HepG2 (cell line): ENCODE measurements around the gene FGF1. TPM values are rescaled to one million over a fixed set of nuclear protein-coding genes. Genes with fewer than 3 reads are reported as not detected.

Experiments
- ATAC-seq: fragments of 200-7000 bp; cut with Tn5 transposase; 3 replicates; pipeline ENCODE4 v1.9.1; 2020; ENCODE audit warnings: mild to moderate bottlenecking, moderate library complexity
- BruUV-seq: library from RNA; stranded (reverse); fragments of 400-500 nt; replicated peaks from 2 replicates; lab custom pipeline; 2021; lab: Mats Ljungman, UMichigan
- CTCF ChIA-PET: fragments of 300-600 bp; formaldehyde crosslinking; extraction: SDS; loops from one replicate; lab custom pipeline; 2021; ENCODE audit warnings: low total read pairs, inconsistent platforms, low intra/inter-chr PET ratio; lab: Yijun Ruan, JAX
- POLR2A ChIA-PET: fragments of 350-600 bp; sonication (Branson Sonifier 250); formaldehyde crosslinking; loops from one replicate; lab custom pipeline; 2020; ENCODE audit warnings: antibody characterized with exemption, inconsistent platforms; lab: Yijun Ruan, JAX
- DNase-seq: peaks from one replicate; pipeline ENCODE4 v3.0.0-alpha.2; 2015; ENCODE audit warnings: low spot score
- FAIRE-seq: peaks from 3 replicates; lab custom pipeline; 2011; peaks lifted over from hg19 to GRCh38; lab: Jason Lieb, UNC
- H2AFZ ChIP-seq: one replicate; pipeline ENCODE4 v1.6.1; 2011; ENCODE audit warnings: low read length, inconsistent platforms
- H3K27ac ChIP-seq: fragments of 300-600 bp; 3 replicates; pipeline ENCODE4 v1.8.0; 2011; ENCODE audit warnings: mixed run types, mild to moderate bottlenecking, mixed read lengths, low read length, inconsistent platforms; ENCODE audit not compliant: insufficient read depth; ENCODE audit errors: extremely low read length
- H3K27me3 ChIP-seq, 2 experiments: fragments of 200-600 bp in 1 of 2; 2 replicates in 1 of 2; 3 replicates in 1 of 2; pipeline versions ENCODE4 v1.6.0 to v1.8.0; 2011; ENCODE audit warnings: low read length in 2 of 2, mild to moderate bottlenecking in 2 of 2, moderate library complexity in 2 of 2, inconsistent platforms in 1 of 2; ENCODE audit not compliant: insufficient read depth in 2 of 2, control insufficient read depth in 1 of 2
- H3K36me3 ChIP-seq, 2 experiments: fragments of 200-600 bp in 1 of 2; replicated peaks in 1 of 2; 2 replicates in 1 of 2; 3 replicates in 1 of 2; pipeline versions ENCODE4 v1.5.1 to v1.8.0; 2011; ENCODE audit warnings: low read length in 2 of 2, inconsistent platforms in 1 of 2; ENCODE audit not compliant: insufficient read depth in 2 of 2, control insufficient read depth in 1 of 2
- H3K4me1 ChIP-seq: 2 replicates; pipeline ENCODE4 v1.5.1; 2012; ENCODE audit warnings: low read length, inconsistent platforms; ENCODE audit not compliant: insufficient read depth
- H3K4me2 ChIP-seq: 2 replicates; pipeline ENCODE4 v1.6.0; 2011; ENCODE audit warnings: low read depth, low read length, inconsistent platforms
- H3K4me3 ChIP-seq, 3 experiments: fragments of 200-600 bp in 1 of 3; sonication (generic), shearing (Covaris generic) in 1 of 3; replicated peaks in 1 of 3; 2 replicates each; pipeline ENCODE4 v1.5.1; 2011 to 2016; ENCODE audit warnings: low read length in 3 of 3, inconsistent platforms in 2 of 3, low read depth in 2 of 3, mild to moderate bottlenecking in 2 of 3, control low read depth in 1 of 3, mixed read lengths in 1 of 3; ENCODE audit not compliant: insufficient read depth in 1 of 3
- H3K79me2 ChIP-seq: one replicate; pipeline ENCODE4 v1.6.1; 2011; ENCODE audit warnings: low read length, inconsistent platforms; ENCODE audit not compliant: insufficient read depth
- H3K9ac ChIP-seq: 2 replicates; pipeline ENCODE4 v1.6.0; 2011; ENCODE audit warnings: mild to moderate bottlenecking, low read depth, low read length, inconsistent platforms; ENCODE audit not compliant: insufficient read depth
- H3K9me3 ChIP-seq: 2 replicates; pipeline ENCODE4 v1.5.1; 2012; ENCODE audit warnings: mild to moderate bottlenecking, low read length
- H4K20me1 ChIP-seq: 2 replicates; pipeline ENCODE4 v1.6.0; 2011; ENCODE audit warnings: inconsistent platforms, mild to moderate bottlenecking, low read length, moderate library complexity; ENCODE audit not compliant: insufficient read depth
- CENPX ChIP-seq: sonication (generic); formaldehyde crosslinking; IDR thresholded peaks from 2 replicates; pipeline ENCODE4 v1.9.0; 2021; ENCODE audit warnings: mild to moderate bottlenecking, missing genetic modification reagents, moderate library complexity
- DMAP1 ChIP-seq: IDR thresholded peaks from 2 replicates; pipeline ENCODE4 v1.6.1; 2016
- E2F1 ChIP-seq: sonication (generic); formaldehyde crosslinking; IDR thresholded peaks from 2 replicates; pipeline ENCODE4 v1.5.0; 2020; ENCODE audit warnings: missing genetic modification reagents
- ERF ChIP-seq: IDR thresholded peaks from 2 replicates; pipeline ENCODE4 v1.6.1; 2018; ENCODE audit warnings: missing biosample characterization, missing genetic modification reagents
- GABPB1 ChIP-seq: IDR thresholded peaks from 2 replicates; pipeline ENCODE4 v1.6.1; 2016; ENCODE audit warnings: mild to moderate bottlenecking, missing genetic modification reagents, moderate library complexity, missing compliant biosample characterization
- HNF1B ChIP-seq: sonication (generic); formaldehyde crosslinking; IDR thresholded peaks from 2 replicates; pipeline ENCODE4 v1.5.1; 2020; ENCODE audit warnings: mild to moderate bottlenecking, moderate library complexity, missing genetic modification reagents
- IKZF5 ChIP-seq: IDR thresholded peaks from 2 replicates; pipeline ENCODE4 v1.6.1; 2018; ENCODE audit warnings: missing genetic modification reagents, mild to moderate bottlenecking, missing compliant biosample characterization
- IRF2 ChIP-seq: IDR thresholded peaks from 2 replicates; pipeline ENCODE4 v1.6.1; 2018; ENCODE audit warnings: missing genetic modification reagents, missing compliant biosample characterization
- RBM22 ChIP-seq: fragments of 200-400 bp; formaldehyde crosslinking; optimal IDR thresholded peaks from 2 replicates; pipeline ENCODE3; 2017; ENCODE audit warnings: mild to moderate bottlenecking, low read length, moderate library complexity
- RFX1 ChIP-seq: fragments of 450-650 bp; IDR thresholded peaks from 2 replicates; pipeline ENCODE4 v1.6.1; 2017
- ZNF225 ChIP-seq: sonication (generic); formaldehyde crosslinking; IDR thresholded peaks from 2 replicates; pipeline ENCODE4 v1.4.0; 2020; ENCODE audit warnings: mild to moderate bottlenecking, missing genetic modification reagents
- ZNF280D ChIP-seq: sonication (generic); formaldehyde crosslinking; IDR thresholded peaks from 2 replicates; pipeline ENCODE4 v1.5.1; 2020; ENCODE audit warnings: mild to moderate bottlenecking, missing genetic modification reagents
- ZNF329 ChIP-seq: sonication (generic); formaldehyde crosslinking; IDR thresholded peaks from 2 replicates; pipeline ENCODE4 v1.9.0; 2021; ENCODE audit warnings: low read depth, mild to moderate bottlenecking, missing genetic modification reagents
- ZNF382 ChIP-seq: sonication (generic); formaldehyde crosslinking; IDR thresholded peaks from 2 replicates; pipeline ENCODE4 v1.5.0; 2020; ENCODE audit warnings: missing genetic modification reagents, mild to moderate bottlenecking, borderline replicate concordance
- ZNF672 ChIP-seq: sonication (generic); formaldehyde crosslinking; IDR thresholded peaks from 2 replicates; pipeline ENCODE4 v1.8.1; 2022; ENCODE audit warnings: missing genetic modification reagents
- ZNF746 ChIP-seq: sonication (generic); formaldehyde crosslinking; IDR thresholded peaks from 2 replicates; pipeline ENCODE4 v1.8.0; 2022; ENCODE audit warnings: mild to moderate bottlenecking, missing genetic modification reagents
- ZNF792 ChIP-seq: IDR thresholded peaks from 2 replicates; pipeline ENCODE4 v1.6.1; 2016
- WGBS: methylation state at CpG from one replicate; pipeline ENCODE4 v1.1.6; 2017; ENCODE audit warnings: low lambda C conversion rate; 5-methylcytosine and 5-hydroxymethylcytosine counted together
- in situ Hi-C: cut with HindIII; loops from 2 replicates; pipeline ENCODE4 v1.10.0; 2017; ENCODE audit warnings: low pct_unique_long_range_greater_than_20kb; ENCODE audit not compliant: extremely low pct_ligation_motif_present
- intact Hi-C: fragments of 100-400 bp; cut with micrococcal nuclease; formaldehyde crosslinking; loops from one replicate; pipeline ENCODE4 v1.10.0; 2022; ENCODE audit not compliant: unreplicated experiment
- polyA plus RNA-seq, 8 experiments: library from polyadenylated mRNA; depleted of rRNA in 3 of 8; stranded (reverse) in 7 of 8; unstranded in 1 of 8; fragments of >200 nt; fragmentation: Illumina TruSeq in 4 of 8; extraction: Trizol in 4 of 8; gene quantifications; 2 replicates each; pipeline versions ENCODE4 v1.2.1 to v1.2.3, GENCODE V29; 2011 to 2016; ENCODE audit warnings: low read depth in 4 of 8, missing spikeins in 1 of 8, mixed read lengths in 1 of 8; ENCODE audit not compliant: insufficient read depth in 1 of 8
- total RNA-seq, 5 experiments: library from RNA; depleted of rRNA; stranded (reverse); fragments of >200 nt; fragmentation: Illumina TruSeq; extraction: Trizol; gene quantifications; 2 replicates each; pipeline ENCODE4 v1.2.3, GENCODE V29; 2016; ENCODE audit warnings: low read depth in 1 of 5
- TF ChIP-seq, protein P1 (sequence below): conservative IDR thresholded peaks from 2 replicates; pipeline ENCODE4 v1.6.1; 2018; ENCODE audit warnings: missing genetic modification reagents

Gene FGF1
- total and polyA plus RNA-seq, 2 of the 13 experiments (the other 11 are each of a cell fraction or from before 2014, with no cell fraction given) = not detected

GRCh38 chr5:142639455-142639854 is 46.4 kb downstream of the FGF1 start (continued):
- no peak for TF ChIP-seq ZNF672 (CRISPR knock-in tag)
- no peak for TF ChIP-seq ERF
- no peak for TF ChIP-seq GABPB1 (CRISPR knock-in tag)
- TF ChIP-seq IKZF5 (CRISPR knock-in tag) = no peak
- TF ChIP-seq ZNF746 (CRISPR knock-in tag) = no peak
- no peak for TF ChIP-seq RBM22
- TF ChIP-seq CENPX (CRISPR knock-in tag) = no peak
- no peak for TF ChIP-seq ZNF792 (CRISPR knock-in tag)
- TF ChIP-seq DMAP1 (CRISPR knock-in tag) = no peak
- no peak for TF ChIP-seq ZNF382 (CRISPR knock-in tag)
- TF ChIP-seq, all 625 proteins: peak for 0

DNA sequence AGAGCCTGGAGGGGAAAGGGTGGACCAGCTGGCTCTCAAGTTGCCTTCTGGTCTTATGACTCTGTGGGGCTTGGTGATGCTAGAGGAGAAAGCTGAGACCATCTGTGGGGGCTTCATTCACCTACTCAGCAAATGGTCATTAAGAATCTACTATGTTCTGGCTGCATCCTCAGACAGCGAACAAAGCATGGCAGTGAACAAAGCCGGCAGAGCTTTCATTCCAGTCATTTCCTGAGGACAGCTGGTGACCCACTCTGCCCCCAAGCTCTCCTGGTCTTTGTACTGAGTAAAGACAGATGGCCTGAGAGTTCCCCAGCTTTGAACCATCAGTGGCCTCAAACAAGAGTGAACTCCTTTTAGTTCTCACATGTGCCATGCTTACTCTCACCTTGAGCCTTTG is 48.0 kb downstream of the FGF1 start:
- no peaks in the 10 kb centered on the region for H3K36me3 ChIP-seq
- TF ChIP-seq RFX1 = no peak
- no peak for TF ChIP-seq ZNF329 (CRISPR knock-in tag)
- no peak for TF ChIP-seq ZNF280D (CRISPR knock-in tag)
- TF ChIP-seq E2F1 = no peak
- TF ChIP-seq ZNF225 (CRISPR knock-in tag) = no peak
- TF ChIP-seq ERF = no peak
- no peak for TF ChIP-seq HNF1B
- TF ChIP-seq IRF2 = no peak
- TF ChIP-seq, protein P1, sequence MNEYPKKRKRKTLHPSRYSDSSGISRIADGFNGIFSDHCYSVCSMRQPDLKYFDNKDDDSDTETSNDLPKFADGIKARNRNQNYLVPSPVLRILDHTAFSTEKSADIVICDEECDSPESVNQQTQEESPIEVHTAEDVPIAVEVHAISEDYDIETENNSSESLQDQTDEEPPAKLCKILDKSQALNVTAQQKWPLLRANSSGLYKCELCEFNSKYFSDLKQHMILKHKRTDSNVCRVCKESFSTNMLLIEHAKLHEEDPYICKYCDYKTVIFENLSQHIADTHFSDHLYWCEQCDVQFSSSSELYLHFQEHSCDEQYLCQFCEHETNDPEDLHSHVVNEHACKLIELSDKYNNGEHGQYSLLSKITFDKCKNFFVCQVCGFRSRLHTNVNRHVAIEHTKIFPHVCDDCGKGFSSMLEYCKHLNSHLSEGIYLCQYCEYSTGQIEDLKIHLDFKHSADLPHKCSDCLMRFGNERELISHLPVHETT (CRISPR knock-in tag) = no peak
- ATAC-seq (no peak; the same call in 2 of the 3 replicates), FAIRE-seq (no peak), DNase-seq (no peak)
- no peak overlapping the region for H3K4me2 ChIP-seq
- no peak overlapping the region for H3K27ac ChIP-seq
- BruUV-seq = no TSS peak
- 0% methylated on average over 1 of the region's 2 CpGs for WGBS
- H3K9me3 ChIP-seq = no peaks in the 10 kb centered on the region
- no peaks in the 10 kb centered on the region for H3K79me2 ChIP-seq
- intact Hi-C loops (no loop called here), in situ Hi-C loops (no loop called here)
- 0 out of 2 replicates have a peak, but pooled peaks cover 10% of the 10 kb centered on the region for H3K4me1 ChIP-seq
- H3K4me3 ChIP-seq = no peak overlapping the region
- no peaks in the 10 kb centered on the region; a peak in 1 of 5 replicates for H3K27me3 ChIP-seq
- H2AFZ ChIP-seq = no peak overlapping the region
- POLR2A ChIA-PET = no interaction called here
- no peak overlapping the region for H3K9ac ChIP-seq
- H4K20me1 ChIP-seq = no peaks in the 10 kb centered on the region
- CTCF ChIA-PET = no interaction called here
